ENCODE measurements around the gene CACNB4.

The CACNB4 gene

GRCh38 chr2:151791545-151791944, 307.3 kb downstream of the CACNB4 start:
- no peak overlapping the region for H3K4me2 ChIP-seq (ENCODE audit: low read length)
- no peaks in the 10 kb centered on the region for H3K4me1 ChIP-seq (ENCODE audit: control insufficient read depth in 1 of 2, insufficient read depth in 2 of 2, low read length in 2 of 2)
- H2BK5ac ChIP-seq (ENCODE audit: low read depth, low read length, poor library complexity), result no peak overlapping the region
- H3K4ac ChIP-seq (ENCODE audit: low read depth, low read length), result no peak overlapping the region
- no peak overlapping the region for H3K27ac ChIP-seq (ENCODE audit: low read depth, low read length)
- H2BK12ac ChIP-seq (ENCODE audit: low read length), result no peak overlapping the region
- H2AK5ac ChIP-seq (ENCODE audit: low read length), result no peak overlapping the region
- no peaks in the 10 kb centered on the region for H3K9me3 ChIP-seq (ENCODE audit: insufficient read depth, low read depth, low read length)
- H3K4me3 ChIP-seq (ENCODE audit: low read depth, low read length), result no peak overlapping the region
- no peak overlapping the region for H3K18ac ChIP-seq (ENCODE audit: low read length)
- H4K91ac ChIP-seq (ENCODE audit: low read depth, low read length), result no peak overlapping the region
- no CpG with 5 or more reads among the region's 3 CpGs for WGBS (ENCODE audit: extremely low coverage, insufficient coverage, insufficient read length)
- no peak overlapping the region for H4K12ac ChIP-seq (ENCODE audit: low read depth, low read length)
- no peaks in the 10 kb centered on the region for H3K27me3 ChIP-seq (ENCODE audit: insufficient read depth, low read length)
- no peak overlapping the region for H3K14ac ChIP-seq (ENCODE audit: low read length)
- no peak overlapping the region for H2BK120ac ChIP-seq (ENCODE audit: insufficient read depth, low read length, poor library complexity)
- no peak overlapping the region for H3K9ac ChIP-seq (ENCODE audit: low read length)
- H2AFZ ChIP-seq (ENCODE audit: insufficient read depth, low read length, poor library complexity), result no peak overlapping the region
- no peaks in the 10 kb centered on the region for H3K79me2 ChIP-seq (ENCODE audit: control insufficient read depth, insufficient read depth, low read length, poor library complexity)
- no peak overlapping the region for H3K23ac ChIP-seq (ENCODE audit: low read length)
- no peak overlapping the region for H4K8ac ChIP-seq (ENCODE audit: low read depth, low read length)
- DNase-seq, result no peak
- no peaks in the 10 kb centered on the region for H3K79me1 ChIP-seq (ENCODE audit: low read length)
- peaks cover 7 to 11% of the 10 kb centered on the region in 2 experiments for H3K36me3 ChIP-seq (ENCODE audit: control insufficient read depth in 1 of 2, insufficient read depth in 2 of 2, low read length in 2 of 2)

GRCh38 chr2:151790689-151791088, 308.2 kb downstream of the CACNB4 start:
- Histone ChIP-seq H3K4me3 (ENCODE audit: low read depth, low read length) (no peak overlapping the region), H4K12ac (ENCODE audit: low read depth, low read length) (no peak overlapping the region), H3K27me3 (ENCODE audit: insufficient read depth, low read length) (no peaks in the 10 kb centered on the region), H3K79me1 (ENCODE audit: low read length) (no peaks in the 10 kb centered on the region), H3K18ac (ENCODE audit: low read length) (no peak overlapping the region), H2BK120ac (ENCODE audit: insufficient read depth, low read length, poor library complexity) (no peak overlapping the region), H3K23ac (ENCODE audit: low read length) (no peak overlapping the region), H3K14ac (ENCODE audit: low read length) (no peak overlapping the region), H3K4me2 (ENCODE audit: low read length) (no peak overlapping the region), H3K79me2 (ENCODE audit: control insufficient read depth, insufficient read depth, low read length, poor library complexity) (no peaks in the 10 kb centered on the region), H3K4ac (ENCODE audit: low read depth, low read length) (no peak overlapping the region), H3K36me3 (ENCODE audit: control insufficient read depth in 1 of 2, insufficient read depth in 2 of 2, low read length in 2 of 2) (peaks cover 7 to 13% of the 10 kb centered on the region in 2 experiments), H2BK5ac (ENCODE audit: low read depth, low read length, poor library complexity) (no peak overlapping the region), H2AK5ac (ENCODE audit: low read length) (no peak overlapping the region), H2AFZ (ENCODE audit: insufficient read depth, low read length, poor library complexity) (no peak overlapping the region), H3K9ac (ENCODE audit: low read length) (no peak overlapping the region), H4K91ac (ENCODE audit: low read depth, low read length) (no peak overlapping the region), H3K9me3 (ENCODE audit: insufficient read depth, low read depth, low read length) (no peaks in the 10 kb centered on the region), H3K27ac (ENCODE audit: low read depth, low read length) (no peak overlapping the region), H4K8ac (ENCODE audit: low read depth, low read length) (no peak overlapping the region), H3K4me1 (ENCODE audit: control insufficient read depth in 1 of 2, insufficient read depth in 2 of 2, low read length in 2 of 2) (no peaks in the 10 kb centered on the region), H2BK12ac (ENCODE audit: low read length) (no peak overlapping the region)
- WGBS (ENCODE audit: extremely low coverage, insufficient coverage, insufficient read length), result no CpG with 5 or more reads among the region's 1 CpG
- peak in 1 of 2 donors; percentile 32 for DNase-seq

- no peaks in the 10 kb centered on the region for H3K79me2 ChIP-seq (ENCODE audit: control insufficient read depth, insufficient read depth, low read length, poor library complexity)
- no peak overlapping the region for H2BK12ac ChIP-seq (ENCODE audit: low read length)
- no peak overlapping the region for H3K9ac ChIP-seq (ENCODE audit: low read length)
- no CpG with 5 or more reads among the region's 4 CpGs for WGBS (ENCODE audit: extremely low coverage, insufficient coverage, insufficient read length)
- H3K9me3 ChIP-seq (ENCODE audit: insufficient read depth, low read depth, low read length), result no peaks in the 10 kb centered on the region
- no peak overlapping the region for H4K12ac ChIP-seq (ENCODE audit: low read depth, low read length)
- H3K4me3 ChIP-seq (ENCODE audit: low read depth, low read length), result no peak overlapping the region
- H3K27ac ChIP-seq (ENCODE audit: low read depth, low read length), result no peak overlapping the region
- H2AFZ ChIP-seq (ENCODE audit: insufficient read depth, low read length, poor library complexity), result no peak overlapping the region
- peaks cover 9 to 18% of the 10 kb centered on the region in 2 experiments for H3K36me3 ChIP-seq (ENCODE audit: control insufficient read depth in 1 of 2, insufficient read depth in 2 of 2, low read length in 2 of 2)
- no peak overlapping the region for H4K8ac ChIP-seq (ENCODE audit: low read depth, low read length)
- no peak overlapping the region for H3K23ac ChIP-seq (ENCODE audit: low read length)
- H2BK5ac ChIP-seq (ENCODE audit: low read depth, low read length, poor library complexity), result no peak overlapping the region
- H3K27me3 ChIP-seq (ENCODE audit: insufficient read depth, low read length), result no peaks in the 10 kb centered on the region
- no peak overlapping the region for H2BK120ac ChIP-seq (ENCODE audit: insufficient read depth, low read length, poor library complexity)
- no peak overlapping the region for H3K4ac ChIP-seq (ENCODE audit: low read depth, low read length)
- DNase-seq, result no peak
- no peak overlapping the region for H2AK5ac ChIP-seq (ENCODE audit: low read length)
- H3K14ac ChIP-seq (ENCODE audit: low read length), result no peak overlapping the region
- no peak overlapping the region for H3K4me2 ChIP-seq (ENCODE audit: low read length)
- H4K91ac ChIP-seq (ENCODE audit: low read depth, low read length), result no peak overlapping the region
- no peaks in the 10 kb centered on the region for H3K79me1 ChIP-seq (ENCODE audit: low read length)
- H3K18ac ChIP-seq (ENCODE audit: low read length), result no peak overlapping the region
- no peaks in the 10 kb centered on the region for H3K4me1 ChIP-seq (ENCODE audit: control insufficient read depth in 1 of 2, insufficient read depth in 2 of 2, low read length in 2 of 2)
These were observed 309.6 kb downstream of the CACNB4 start for GRCh38 chr2:151789055-151789834.

- H3K4me1 ChIP-seq (ENCODE audit: control insufficient read depth in 1 of 2, insufficient read depth in 2 of 2, low read length in 2 of 2), result no peaks in the 10 kb centered on the region
- no peak overlapping the region for H2BK120ac ChIP-seq (ENCODE audit: insufficient read depth, low read length, poor library complexity)
- H2BK5ac ChIP-seq (ENCODE audit: low read depth, low read length, poor library complexity), result no peak overlapping the region
- no peak overlapping the region for H3K27ac ChIP-seq (ENCODE audit: low read depth, low read length)
- H3K4me3 ChIP-seq (ENCODE audit: low read depth, low read length), result no peak overlapping the region
- H3K79me2 ChIP-seq (ENCODE audit: control insufficient read depth, insufficient read depth, low read length, poor library complexity), result no peaks in the 10 kb centered on the region
- H3K9me3 ChIP-seq (ENCODE audit: insufficient read depth, low read depth, low read length), result no peaks in the 10 kb centered on the region
- no peak overlapping the region for H4K12ac ChIP-seq (ENCODE audit: low read depth, low read length)
- no peak overlapping the region for H4K91ac ChIP-seq (ENCODE audit: low read depth, low read length)
- no peak overlapping the region for H3K9ac ChIP-seq (ENCODE audit: low read length)
- no peak overlapping the region for H2BK12ac ChIP-seq (ENCODE audit: low read length)
- H3K4ac ChIP-seq (ENCODE audit: low read depth, low read length), result no peak overlapping the region
- no peak overlapping the region for H4K8ac ChIP-seq (ENCODE audit: low read depth, low read length)
- H2AK5ac ChIP-seq (ENCODE audit: low read length), result no peak overlapping the region
- H3K23ac ChIP-seq (ENCODE audit: low read length), result no peak overlapping the region
- H2AFZ ChIP-seq (ENCODE audit: insufficient read depth, low read length, poor library complexity), result no peak overlapping the region
- no peaks in the 10 kb centered on the region for H3K79me1 ChIP-seq (ENCODE audit: low read length)
- no peak overlapping the region for H3K4me2 ChIP-seq (ENCODE audit: low read length)
- no peak overlapping the region for H3K18ac ChIP-seq (ENCODE audit: low read length)
- no peak overlapping the region for H3K14ac ChIP-seq (ENCODE audit: low read length)
- no peaks in the 10 kb centered on the region for H3K27me3 ChIP-seq (ENCODE audit: insufficient read depth, low read length)
- no peak for DNase-seq
- no CpG with 5 or more reads among the region's 1 CpG for WGBS (ENCODE audit: extremely low coverage, insufficient coverage, insufficient read length)
- peaks cover 11 to 18% of the 10 kb centered on the region in 2 experiments for H3K36me3 ChIP-seq (ENCODE audit: control insufficient read depth in 1 of 2, insufficient read depth in 2 of 2, low read length in 2 of 2)
These were observed 312.4 kb downstream of the CACNB4 start for GRCh38 chr2:151786483-151786882.
